Breast epithelium (tissue), 3 donors: ENCODE measurements around the gene DPP7.

Experiments used
- CTCF ChIP-seq, 3 donors: fragments of 450-650 bp; IDR thresholded peaks; one replicate each; pipeline ENCODE4 v1.5.1; 2016 to 2017; ENCODE audit warnings: antibody characterized with exemption in 3 of 3, mild to moderate bottlenecking in 3 of 3, moderate library complexity in 3 of 3
- POLR2A ChIP-seq: fragments of 450-650 bp; IDR thresholded peaks from one replicate; pipeline ENCODE4 v1.6.1; 2016; ENCODE audit warnings: antibody characterized with exemption, mild to moderate bottlenecking, moderate library complexity

- TF ChIP-seq POLR2A (no peak), CTCF (IDR thresholded peaks at IDR 0.05) (no peak)
Observed at GRCh38 chr9:137071282-137071681, 43.3 kb downstream of the DPP7 start.
